NK-92 treated with Interleukin-12 subunit alpha and Interleukin-12 subunit beta, amount 100 ng/mL, for 24 hours (cell line): ENCODE data around the gene ADGRG3.

ENCODE experiments used
- DNase-seq: peaks from one replicate; lab custom pipeline; 2025; lab: John Stamatoyannopoulos, UW

The ADGRG3 gene

DNA sequence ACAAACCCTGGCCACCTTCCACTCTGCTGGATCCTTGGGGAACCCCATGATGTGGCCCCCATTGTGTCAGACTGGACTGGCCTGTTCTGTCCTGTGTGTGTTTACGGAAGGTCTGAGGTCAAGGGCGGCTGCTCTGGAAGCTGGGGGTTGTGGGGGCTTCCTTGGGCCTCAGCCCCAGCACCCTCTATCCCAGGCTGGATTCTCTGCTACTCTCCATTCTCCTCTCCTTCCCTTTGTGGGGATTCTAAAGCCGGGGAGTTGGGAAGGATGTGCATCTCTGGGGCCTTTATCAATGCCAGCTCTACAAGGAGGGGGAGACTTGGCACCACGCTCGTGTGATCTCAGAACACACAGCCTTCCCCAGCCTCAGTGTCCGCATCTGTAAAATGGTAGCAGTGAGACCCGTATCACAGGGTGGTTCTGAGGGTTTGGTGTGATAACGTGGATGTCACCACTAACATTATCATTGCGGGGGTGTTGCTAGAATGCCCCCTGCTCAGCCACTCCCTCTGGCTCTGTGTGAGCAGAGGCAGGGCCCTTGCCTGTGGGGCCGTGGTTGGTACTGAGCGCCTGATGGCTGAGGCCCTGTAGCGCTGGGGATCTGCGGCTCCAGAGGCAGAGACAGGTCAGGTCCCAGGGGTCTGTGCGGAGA is 21.6 kb upstream of the ADGRG3 start:
- no peak for DNase-seq

DNA sequence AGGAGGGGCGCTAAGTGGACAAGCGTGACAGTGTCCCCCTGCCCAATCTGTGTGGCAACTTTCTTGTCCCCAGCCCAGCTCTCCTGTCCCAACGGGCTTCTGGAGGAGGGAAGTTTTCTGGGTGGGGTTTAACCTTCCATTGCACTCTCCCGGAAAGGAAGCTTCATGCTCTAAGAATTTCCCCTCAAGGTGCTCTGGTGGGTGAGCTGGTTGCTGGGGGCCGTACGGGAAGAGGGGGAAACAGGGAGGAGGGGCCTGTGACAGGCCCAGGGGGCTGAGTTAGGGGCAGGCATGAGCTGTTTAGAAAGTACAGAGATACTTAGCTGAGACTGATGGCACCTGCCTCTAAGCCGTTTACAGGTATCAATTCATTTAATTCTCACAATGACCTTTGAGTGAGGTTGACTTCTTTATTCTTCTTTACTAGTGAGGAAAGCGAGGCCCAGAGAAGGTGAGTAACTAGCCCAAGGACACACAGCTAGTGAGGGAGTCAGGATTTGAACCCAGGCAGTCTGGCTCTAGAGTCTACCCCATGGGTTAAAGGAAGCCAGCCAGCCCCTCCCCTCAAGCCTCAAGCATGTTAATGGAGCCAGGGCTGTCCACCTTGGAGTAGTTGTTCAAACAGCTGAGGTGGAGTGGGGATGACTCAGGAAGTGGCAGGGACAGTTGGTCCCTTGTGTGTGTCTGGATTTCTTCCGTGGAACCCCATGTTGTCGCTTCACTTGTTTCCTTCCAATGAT is 20.8 kb upstream of the ADGRG3 start:
- no peak for DNase-seq

DNA sequence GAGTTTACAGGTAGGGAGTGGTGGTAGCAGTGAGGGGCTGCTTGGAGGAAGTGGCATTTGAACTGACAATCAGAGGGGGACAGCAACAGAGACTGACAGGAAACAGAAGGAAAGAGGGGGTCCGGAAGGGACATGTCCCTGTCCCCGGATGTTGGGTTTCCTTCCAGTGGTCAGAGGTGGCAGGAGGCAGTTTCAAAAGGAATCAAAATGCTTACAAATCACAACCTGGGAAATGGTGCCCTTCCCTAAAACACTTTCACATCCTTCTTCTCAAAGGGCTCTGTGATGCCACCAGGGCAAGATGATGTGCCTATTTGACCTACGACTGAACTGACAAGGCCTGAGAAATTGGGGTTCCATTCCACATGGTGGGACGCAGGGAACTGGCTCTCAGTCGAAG is 20.0 kb upstream of the ADGRG3 start:
- DNase-seq: no peak

DNA sequence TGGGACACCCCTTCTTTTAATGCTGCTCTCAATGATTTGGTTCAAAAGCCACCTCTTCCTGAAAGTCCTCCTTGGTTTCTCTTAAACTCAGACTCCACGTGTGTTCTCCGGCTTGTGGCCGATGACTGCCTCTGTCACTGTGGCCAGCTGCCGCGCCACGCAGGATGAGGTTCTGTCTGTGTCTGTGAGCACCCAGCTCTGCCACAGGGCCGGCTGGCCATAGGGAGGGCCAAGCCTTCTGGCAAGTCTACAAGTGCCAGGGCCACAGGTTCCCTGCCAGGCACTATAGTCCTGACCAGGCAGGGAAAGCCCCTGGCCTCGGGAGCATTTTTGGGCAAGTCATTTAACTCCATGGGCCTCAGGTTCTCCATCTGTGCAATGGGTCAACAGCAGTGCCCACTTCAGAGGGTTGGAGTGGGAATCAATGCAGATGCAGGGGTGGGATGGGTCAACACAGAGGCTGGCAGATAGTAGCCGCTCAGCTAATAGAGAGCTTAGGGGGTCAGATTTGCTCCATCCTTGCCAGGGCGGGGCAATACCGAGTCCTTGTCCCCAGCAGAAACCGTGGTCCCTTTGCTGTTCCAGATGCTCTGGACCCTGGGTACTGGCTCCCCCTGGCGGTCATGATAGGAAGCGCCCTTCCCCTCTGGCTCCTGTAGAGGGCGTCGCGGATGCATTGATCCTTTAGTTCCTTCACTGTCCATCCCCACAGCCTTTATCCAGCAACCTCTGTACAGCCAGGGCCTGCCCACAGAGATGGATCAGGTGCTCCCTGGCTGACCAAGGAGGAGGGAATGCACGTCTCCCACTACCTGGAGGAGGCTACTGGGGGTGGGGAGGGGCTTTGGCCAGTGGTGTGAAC is 19.3 kb upstream of the ADGRG3 start:
- peak; percentile 60 for DNase-seq

DNA sequence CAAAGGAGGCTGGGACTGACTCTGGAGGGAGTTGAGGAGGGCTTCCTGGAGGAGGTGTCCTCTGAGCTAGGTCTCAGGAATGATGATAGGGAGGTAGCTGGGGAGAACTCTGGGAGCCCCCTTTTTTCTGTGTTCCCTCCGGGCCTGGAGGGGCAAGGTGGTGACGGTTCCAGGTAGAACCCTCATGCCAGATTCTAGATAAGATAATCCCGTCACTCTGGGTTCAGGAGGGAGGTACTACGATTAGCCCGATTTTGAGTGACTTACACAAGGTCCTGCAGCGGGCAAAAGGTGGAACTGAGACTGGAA is 18.7 kb upstream of the ADGRG3 start:
- no peak for DNase-seq

DNA sequence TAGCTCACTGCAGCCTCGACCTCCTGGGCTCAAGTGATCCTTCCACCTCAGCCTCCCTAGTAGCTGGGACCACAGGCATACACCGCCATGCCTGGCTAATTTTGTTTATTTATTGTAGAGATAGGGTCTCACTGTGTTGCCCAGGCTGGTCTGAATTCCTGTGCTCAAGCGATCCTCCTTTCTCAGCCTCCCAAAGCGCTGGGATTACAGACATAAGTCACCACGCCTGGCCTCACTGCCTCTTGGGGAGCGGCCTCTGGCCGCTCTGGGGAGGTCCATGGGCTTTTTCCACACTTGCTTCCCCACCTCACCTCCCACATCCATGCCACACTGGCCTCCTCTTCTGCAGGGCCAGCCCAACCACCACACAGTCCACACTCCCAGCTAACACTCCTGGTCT is 18.3 kb upstream of the ADGRG3 start:
- DNase-seq: no peak

DNA sequence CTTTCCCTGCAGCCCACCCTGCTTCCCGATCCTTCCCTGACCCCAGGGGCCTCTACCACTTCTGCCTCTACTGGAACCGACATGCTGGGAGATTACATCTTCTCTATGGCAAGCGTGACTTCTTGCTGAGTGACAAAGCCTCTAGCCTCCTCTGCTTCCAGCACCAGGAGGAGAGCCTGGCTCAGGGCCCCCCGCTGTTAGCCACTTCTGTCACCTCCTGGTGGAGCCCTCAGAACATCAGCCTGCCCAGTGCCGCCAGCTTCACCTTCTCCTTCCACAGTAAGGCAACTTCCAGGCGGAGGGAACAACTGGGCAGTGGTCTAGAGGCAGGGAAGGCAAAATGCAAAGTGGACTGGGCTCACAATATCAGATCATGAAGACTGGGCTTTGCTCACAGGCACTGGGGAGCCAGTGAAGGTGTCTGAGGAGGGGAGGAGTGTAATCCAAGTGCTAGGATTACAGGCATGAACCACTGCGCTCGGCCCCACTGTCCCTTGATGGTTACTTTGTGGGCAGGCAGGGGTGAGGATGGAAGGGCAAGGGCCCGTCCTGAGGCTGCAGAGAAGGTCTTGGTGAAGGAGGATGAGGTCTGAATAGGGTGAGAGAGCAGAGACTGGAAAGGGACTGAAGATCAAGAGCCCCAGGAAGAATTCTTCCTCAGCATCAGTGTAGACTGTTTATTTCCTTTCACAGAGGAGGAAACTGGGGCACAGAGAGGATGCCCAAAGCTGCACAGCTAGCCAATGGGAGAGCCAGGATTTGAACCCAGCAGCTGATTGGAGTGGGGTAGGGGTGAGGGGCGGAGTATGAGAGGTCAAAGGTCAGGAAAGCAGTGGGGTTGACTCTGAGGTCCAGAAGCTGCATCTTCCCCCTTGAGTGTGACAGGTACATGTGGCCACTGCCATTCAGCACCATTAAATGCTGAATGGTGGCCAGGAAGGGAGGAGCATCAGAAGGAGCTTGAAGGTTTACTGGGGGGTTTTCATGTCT is 16.5 kb upstream of the ADGRG3 start:
- DNase-seq: peak; percentile 8

DNA sequence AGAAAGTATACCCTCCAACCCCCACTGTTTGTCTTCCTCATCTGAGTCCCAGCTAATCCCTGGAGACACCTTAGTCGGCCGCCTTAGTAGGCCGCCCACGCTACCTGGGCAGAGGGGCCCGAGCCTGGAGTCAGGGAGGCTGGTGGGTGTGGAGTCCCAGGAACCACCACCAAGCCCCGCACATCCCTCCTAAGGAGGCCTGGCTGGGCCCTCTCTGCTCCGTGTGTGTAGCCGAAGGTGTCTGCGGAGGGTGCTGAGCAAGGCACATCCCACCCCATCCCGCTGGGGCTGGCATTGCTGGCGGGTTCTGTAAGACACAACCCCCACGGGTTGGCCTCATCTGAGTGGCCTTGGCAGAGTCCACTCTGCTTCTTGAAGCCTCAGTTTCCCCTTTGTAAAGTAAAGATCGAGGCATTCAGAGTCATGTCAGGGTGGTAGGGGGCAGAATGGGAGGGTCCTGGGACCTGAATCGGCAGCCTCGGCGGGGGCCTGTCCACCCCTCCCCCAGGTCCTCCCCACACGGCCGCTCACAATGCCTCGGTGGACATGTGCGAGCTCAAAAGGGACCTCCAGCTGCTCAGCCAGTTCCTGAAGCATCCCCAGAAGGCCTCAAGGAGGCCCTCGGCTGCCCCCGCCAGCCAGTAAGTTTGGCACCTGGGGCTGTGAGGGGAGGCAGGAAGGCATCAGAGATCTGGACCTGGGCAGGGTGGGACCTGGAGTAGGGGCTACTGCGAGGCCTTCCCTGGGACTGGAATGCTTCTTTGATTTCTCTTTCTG is 15.2 kb upstream of the ADGRG3 start:
- no peak for DNase-seq

DNA sequence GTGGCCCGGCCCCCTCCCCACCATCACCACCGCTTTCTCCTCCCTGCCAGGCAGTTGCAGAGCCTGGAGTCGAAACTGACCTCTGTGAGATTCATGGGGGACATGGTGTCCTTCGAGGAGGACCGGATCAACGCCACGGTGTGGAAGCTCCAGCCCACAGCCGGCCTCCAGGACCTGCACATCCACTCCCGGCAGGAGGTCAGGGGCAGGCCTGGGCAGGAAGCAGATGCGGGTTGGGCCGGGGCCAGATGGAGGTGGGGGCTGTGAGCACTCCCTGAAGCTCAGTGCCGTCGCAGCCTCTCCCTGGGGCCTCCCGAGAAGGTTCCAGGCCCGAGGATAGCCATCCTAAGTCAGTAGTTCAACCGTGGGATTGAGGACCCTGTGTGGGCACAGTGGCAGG is 14.2 kb upstream of the ADGRG3 start:
- no peak for DNase-seq

DNA sequence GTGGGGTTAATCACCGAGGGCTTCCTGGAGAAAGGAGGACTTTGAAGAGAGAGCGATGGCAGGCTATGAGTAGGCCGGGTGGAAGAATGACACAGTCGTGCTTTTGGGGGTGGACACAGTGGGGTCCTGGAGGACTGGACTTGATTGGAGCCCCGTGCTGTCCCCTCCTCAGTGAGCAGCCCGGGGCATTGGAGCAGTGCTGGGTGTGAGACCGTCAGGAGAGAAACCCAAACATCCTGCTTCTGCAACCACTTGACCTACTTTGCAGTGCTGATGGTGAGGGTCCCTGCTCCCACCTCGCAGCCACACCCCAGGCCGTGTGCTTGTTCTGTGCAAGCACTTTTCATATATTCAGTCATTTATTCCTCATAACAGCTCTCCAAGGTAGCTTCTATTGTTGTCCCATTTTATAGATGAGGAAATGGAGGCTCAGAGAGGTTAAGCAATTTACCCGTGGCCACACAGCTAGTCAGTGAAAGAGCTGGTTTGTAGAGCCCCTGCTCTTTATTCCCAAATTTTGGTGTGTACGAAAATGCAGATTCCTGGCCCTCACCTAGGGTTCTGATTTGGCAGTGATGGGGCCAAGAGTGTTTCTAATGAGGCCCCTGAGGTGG is 11.7 kb upstream of the ADGRG3 start:
- DNase-seq: no peak

DNA sequence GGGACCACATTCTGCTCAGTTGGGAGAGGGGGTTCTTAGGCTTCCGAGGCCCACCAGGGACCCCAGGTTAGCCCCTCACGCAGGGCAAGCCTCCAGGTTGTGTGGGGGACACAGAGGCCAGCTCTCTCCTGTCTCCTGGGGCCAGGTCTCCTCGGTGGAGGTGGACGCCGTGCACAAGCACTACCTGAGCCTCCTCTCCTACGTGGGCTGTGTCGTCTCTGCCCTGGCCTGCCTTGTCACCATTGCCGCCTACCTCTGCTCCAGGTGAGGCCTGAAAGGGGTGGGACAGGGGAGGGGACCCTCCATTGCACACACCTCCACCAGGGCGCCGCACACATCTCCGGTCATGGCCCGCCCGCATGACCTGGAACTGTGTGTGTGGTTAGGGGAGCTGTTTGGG is 10.9 kb upstream of the ADGRG3 start:
- no peak for DNase-seq

DNA sequence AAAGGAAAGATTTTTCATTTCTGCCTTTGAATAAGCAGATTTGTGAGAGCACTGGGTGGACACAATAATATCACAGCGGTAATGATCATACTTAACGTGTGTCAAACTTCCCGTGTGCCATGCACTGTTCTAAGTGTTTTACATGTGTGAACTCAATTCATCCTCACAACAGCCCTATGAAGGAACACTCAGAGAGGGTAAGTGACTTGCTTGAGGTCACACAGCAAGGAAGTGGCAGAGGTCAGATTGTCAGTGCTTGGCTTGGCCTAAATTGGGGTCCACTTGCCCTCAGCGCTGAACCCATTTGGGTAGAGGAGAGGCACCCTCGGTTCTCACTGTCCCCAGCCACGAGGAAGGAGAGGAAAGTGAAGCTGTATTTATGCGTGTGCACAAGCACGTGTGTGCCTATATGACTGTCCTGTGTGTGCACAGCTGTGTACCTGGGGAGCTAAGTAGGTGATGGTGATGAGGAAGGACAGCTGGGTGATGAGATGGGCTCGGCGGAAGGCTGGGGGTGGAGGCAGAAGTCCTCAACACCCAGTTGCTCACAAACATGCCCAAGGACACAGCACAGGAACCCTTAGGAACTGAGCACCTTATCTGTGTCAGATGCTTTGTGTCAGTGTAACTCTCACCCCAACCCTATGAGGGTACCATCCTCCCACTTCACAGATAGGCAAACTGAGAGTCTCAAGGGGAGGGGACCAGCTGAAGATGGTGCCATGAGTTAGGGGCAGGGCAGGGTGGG is 9.8 kb upstream of the ADGRG3 start:
- DNase-seq: no peak

DNA sequence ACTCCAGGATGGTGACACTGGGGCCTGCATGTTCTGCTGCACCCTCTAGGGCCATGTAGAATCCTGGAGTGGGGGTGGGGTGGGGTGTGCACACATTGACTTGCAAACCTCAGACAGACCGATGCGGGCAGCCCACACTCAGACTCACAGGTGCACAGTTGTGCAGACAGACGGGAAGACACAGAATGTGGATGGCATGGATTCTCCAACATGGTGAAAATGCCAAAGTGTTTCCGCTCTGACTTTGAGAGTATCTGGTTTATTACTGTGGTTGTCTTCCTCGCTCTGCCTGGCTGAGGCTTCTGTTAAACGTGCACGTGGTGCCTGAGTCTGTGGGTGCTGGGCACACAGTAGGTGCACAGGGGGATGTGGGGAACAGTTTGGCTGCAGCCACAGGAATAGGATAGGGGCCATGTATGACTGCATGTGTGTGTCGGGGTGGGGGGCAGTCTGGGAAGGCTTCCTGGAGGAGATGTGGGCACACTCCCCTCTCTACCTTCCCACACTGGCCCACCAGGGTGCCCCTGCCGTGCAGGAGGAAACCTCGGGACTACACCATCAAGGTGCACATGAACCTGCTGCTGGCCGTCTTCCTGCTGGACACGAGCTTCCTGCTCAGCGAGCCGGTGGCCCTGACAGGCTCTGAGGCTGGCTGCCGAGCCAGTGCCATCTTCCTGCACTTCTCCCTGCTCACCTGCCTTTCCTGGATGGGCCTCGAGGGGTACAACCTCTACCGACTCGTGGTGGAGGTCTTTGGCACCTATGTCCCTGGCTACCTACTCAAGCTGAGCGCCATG is 9.0 kb upstream of the ADGRG3 start:
- no peak for DNase-seq

DNA sequence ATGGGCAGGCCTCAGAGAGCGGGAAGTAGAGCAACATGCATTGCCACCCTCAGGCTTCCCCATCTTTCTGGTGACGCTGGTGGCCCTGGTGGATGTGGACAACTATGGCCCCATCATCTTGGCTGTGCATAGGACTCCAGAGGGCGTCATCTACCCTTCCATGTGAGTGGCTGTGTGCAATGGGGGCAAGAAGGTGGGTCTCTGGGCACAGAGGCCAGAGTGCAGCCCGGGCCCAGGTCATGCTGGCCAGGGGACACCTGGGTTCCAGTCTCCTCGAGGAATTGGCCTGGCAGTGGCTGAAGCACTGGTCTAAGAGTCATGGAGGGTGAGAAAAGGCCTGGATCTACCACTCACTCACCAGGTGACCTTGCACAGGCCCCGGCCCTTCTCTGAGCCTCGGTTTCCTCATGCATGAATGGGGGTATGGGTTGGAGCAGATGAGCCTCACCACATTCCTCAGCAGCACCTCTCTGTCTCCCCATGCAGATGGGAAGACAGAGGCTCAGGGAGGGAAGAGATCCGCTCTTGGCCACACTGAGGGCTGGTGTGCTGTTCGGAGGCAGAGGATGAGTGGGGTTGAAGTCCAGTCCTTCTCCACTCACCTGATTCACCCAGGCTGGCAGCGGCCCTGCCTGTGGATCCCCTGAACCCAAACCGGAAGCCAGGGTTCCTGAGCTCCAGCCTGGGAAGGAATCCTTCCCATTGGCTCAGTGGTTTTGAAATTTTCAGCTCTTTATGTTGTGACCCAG is 7.2 kb upstream of the ADGRG3 start:
- no peak for DNase-seq

DNA sequence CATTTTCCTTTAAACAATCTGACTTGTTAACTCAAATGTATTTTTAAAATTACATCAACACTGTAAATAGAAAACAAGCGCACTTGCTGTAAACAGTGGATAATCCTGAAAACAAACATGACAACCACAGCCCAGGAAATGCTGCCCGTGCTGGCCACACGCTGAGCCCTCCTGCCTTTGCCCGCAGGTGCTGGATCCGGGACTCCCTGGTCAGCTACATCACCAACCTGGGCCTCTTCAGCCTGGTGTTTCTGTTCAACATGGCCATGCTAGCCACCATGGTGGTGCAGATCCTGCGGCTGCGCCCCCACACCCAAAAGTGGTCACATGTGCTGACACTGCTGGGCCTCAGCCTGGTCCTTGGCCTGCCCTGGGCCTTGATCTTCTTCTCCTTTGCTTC is 6.6 kb upstream of the ADGRG3 start:
- no peak for DNase-seq

DNA sequence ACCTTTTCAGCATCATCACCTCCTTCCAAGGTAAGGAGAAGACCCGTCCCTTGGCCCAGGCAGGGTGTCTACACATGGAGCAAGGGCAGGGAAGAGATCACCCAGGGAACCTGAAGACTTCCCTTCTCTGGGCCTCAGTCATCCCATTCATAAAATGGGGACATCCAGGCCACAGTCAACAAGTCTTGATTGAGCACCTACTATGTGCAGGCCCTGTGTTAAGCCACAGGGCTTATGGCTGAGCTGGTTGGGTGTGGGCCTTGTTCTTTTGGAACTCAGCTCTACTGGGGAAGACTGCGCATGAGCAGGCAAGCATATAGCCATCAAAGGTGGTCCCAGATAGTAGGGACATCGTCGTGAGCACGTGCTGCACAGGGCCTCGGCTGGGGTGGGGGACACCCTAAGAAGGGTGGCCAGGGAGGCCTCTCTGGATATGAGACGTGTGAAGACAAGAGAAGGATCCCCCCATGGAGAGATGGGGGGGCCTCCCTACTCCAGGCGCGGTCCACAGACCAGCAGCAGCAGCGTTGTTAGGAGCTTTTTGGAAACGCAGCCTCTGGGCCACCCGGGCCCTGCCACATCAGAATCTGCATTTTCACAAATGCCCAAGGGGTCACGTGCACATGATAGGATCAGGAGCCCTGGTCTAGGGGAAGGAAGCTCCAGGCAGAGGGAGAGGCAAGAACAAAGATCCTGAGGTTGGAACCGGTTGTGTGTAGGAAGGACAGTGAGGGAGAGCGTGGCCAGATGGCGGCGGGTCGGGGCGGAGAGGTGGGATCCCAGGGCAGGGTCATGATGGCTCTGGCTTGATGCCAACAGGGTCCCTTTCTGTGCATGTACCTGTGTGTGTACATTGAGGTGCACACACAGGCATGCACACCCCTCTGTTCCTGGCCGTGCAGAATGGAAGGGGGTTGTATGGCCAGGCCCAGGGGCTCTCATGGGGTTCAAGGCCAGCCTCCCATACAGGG is 5.9 kb upstream of the ADGRG3 start:
- DNase-seq: no peak

DNA sequence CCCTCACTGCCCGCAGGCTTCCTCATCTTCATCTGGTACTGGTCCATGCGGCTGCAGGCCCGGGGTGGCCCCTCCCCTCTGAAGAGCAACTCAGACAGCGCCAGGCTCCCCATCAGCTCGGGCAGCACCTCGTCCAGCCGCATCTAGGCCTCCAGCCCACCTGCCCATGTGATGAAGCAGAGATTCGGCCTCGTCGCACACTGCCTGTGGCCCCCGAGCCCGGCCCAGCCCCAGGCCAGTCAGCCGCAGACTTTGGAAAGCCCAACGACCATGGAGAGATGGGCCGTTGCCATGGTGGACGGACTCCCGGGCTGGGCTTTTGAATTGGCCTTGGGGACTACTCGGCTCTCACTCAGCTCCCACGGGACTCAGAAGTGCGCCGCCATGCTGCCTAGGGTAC is 4.7 kb upstream of the ADGRG3 start:
- no peak for DNase-seq
